GM18858 (cell line): ENCODE results near the gene B4GALNT1.

Experiments used
- ATAC-seq: cut with Tn5 transposase; IDR thresholded peaks from one replicate; pipeline ENCODE4 v1.9.1; 2021; ENCODE audit not compliant: unreplicated experiment

Gene B4GALNT1

GRCh38 chr12:57609781-57610553 is 23.0 kb downstream of the B4GALNT1 start:
- ATAC-seq, result no peak

GRCh38 chr12:57609101-57609780 is 23.8 kb downstream of the B4GALNT1 start:
- no peak for ATAC-seq

GRCh38 chr12:57607958-57608663 is 24.9 kb downstream of the B4GALNT1 start:
- ATAC-seq, result no peak

- no peak for ATAC-seq
These were observed 26.2 kb downstream of the B4GALNT1 start for GRCh38 chr12:57606821-57607220.

GRCh38 chr12:57606399-57606798 is 26.6 kb downstream of the B4GALNT1 start:
- ATAC-seq, result no peak

- no peak for ATAC-seq
These were observed 27.1 kb downstream of the B4GALNT1 start for GRCh38 chr12:57605811-57606311.

GRCh38 chr12:57604992-57605810 is 27.8 kb downstream of the B4GALNT1 start:
- ATAC-seq, result no peak

- ATAC-seq, result no peak
These were observed 28.5 kb downstream of the B4GALNT1 start, which contains the start of gene DTX3 for GRCh38 chr12:57604454-57604991. Gene DTX3, plus strand, starts transcription at chr12:57604824. Its CDS starts 1,694 bp downstream, at chr12:57606518.

- no peak for ATAC-seq
These were observed 29.1 kb downstream of the B4GALNT1 start for GRCh38 chr12:57603815-57604453.

GRCh38 chr12:57603324-57603723 is 29.7 kb downstream of the B4GALNT1 start:
- ATAC-seq, result no peak

GRCh38 chr12:57602544-57602943 is 30.5 kb downstream of the B4GALNT1 start:
- no peak for ATAC-seq

- ATAC-seq, result no peak
These were observed 32.6 kb downstream of the B4GALNT1 start for GRCh38 chr12:57600395-57600794.

GRCh38 chr12:57593187-57593586 is 39.8 kb downstream of the B4GALNT1 start:
- ATAC-seq, result no peak

- ATAC-seq, result no peak
These were observed 40.3 kb downstream of the B4GALNT1 start for GRCh38 chr12:57592551-57593165.

- ATAC-seq, result no peak
These were observed 41.1 kb downstream of the B4GALNT1 start for GRCh38 chr12:57591782-57592325.

GRCh38 chr12:57590864-57591781 is 41.9 kb downstream of the B4GALNT1 start, which contains the start of gene PIP4K2C:
Gene PIP4K2C, plus strand, starts transcription at chr12:57591192. Its CDS starts 98 bp downstream, at chr12:57591290.
- ATAC-seq, result peak; percentile 81

- ATAC-seq, result no peak
These were observed 42.5 kb downstream of the B4GALNT1 start for GRCh38 chr12:57590479-57590863.
